HepG2 (cell line): ENCODE data around the gene NRL. TPM values are rescaled to one million over a fixed set of nuclear protein-coding genes. Genes with fewer than 3 reads are reported as not detected.
A peak's percentile ranks its signal among the peaks of the same experiment; 100 is the strongest.

Experiments used
- ATF7-NPFF ChIP-seq: sonication (generic); formaldehyde crosslinking; IDR thresholded peaks from 2 replicates; pipeline ENCODE4 v1.8.1; 2023; ENCODE audit warnings: mild to moderate bottlenecking, low read depth, missing genetic modification reagents, moderate library complexity
- BCL6 ChIP-seq: IDR thresholded peaks from 2 replicates; pipeline ENCODE4 v1.6.1; 2016; ENCODE audit warnings: missing genetic modification reagents, missing compliant biosample characterization
- CEBPB ChIP-seq: IDR thresholded peaks from 2 replicates; pipeline ENCODE4 v1.6.1; 2011; ENCODE audit warnings: low read depth, low read length, improper control_type of control experiment, borderline replicate concordance
- CREB1 ChIP-seq, 2 experiments: fragments of 450-650 bp in 1 of 2; IDR thresholded peaks; 2 replicates each; pipeline ENCODE4 v1.6.1; 2016 to 2017; ENCODE audit warnings: control low read depth in 1 of 2, mild to moderate bottlenecking in 1 of 2, missing compliant biosample characterization in 1 of 2, missing genetic modification characterization in 1 of 2
- DNMT1 ChIP-seq: sonication (generic); formaldehyde crosslinking; IDR thresholded peaks from 2 replicates; pipeline ENCODE4 v1.5.1; 2020; ENCODE audit warnings: mild to moderate bottlenecking, missing genetic modification reagents
- HMG20A ChIP-seq: IDR thresholded peaks from 2 replicates; pipeline ENCODE4 v1.6.1; 2016; ENCODE audit warnings: borderline replicate concordance
- HNRNPLL ChIP-seq: fragments of 200-400 bp; formaldehyde crosslinking; IDR thresholded peaks from 2 replicates; pipeline ENCODE4 v1.6.1; 2017; ENCODE audit warnings: mild to moderate bottlenecking, low read depth, low read length; ENCODE audit not compliant: poor library complexity, severe bottlenecking
- KDM5A ChIP-seq: fragments of 200-600 bp; sonication (generic); IDR thresholded peaks from 2 replicates; pipeline ENCODE4 v1.7.0; 2018; ENCODE audit warnings: antibody characterized with exemption, mild to moderate bottlenecking, low read length, borderline replicate concordance
- KDM6A ChIP-seq: IDR thresholded peaks from 2 replicates; pipeline ENCODE4 v1.6.1; 2016; ENCODE audit warnings: low read depth
- KMT2A ChIP-seq: sonication (generic); formaldehyde crosslinking; IDR thresholded peaks from 2 replicates; pipeline ENCODE4 v1.4.0; 2020; ENCODE audit warnings: missing genetic modification reagents
- NFE2L2 ChIP-seq: fragments of 150-350 bp; IDR thresholded peaks from 2 replicates; pipeline ENCODE4 v1.6.1; 2014; ENCODE audit warnings: low read length
- RAD51 ChIP-seq: fragments of 450-650 bp; IDR thresholded peaks from 2 replicates; pipeline ENCODE4 v1.6.1; 2016; ENCODE audit warnings: borderline replicate concordance
- RBAK ChIP-seq: sonication (generic); formaldehyde crosslinking; IDR thresholded peaks from 2 replicates; pipeline ENCODE4 v1.5.1; 2020; ENCODE audit warnings: mild to moderate bottlenecking, missing genetic modification reagents
- SNAPC2 ChIP-seq: sonication (generic); formaldehyde crosslinking; IDR thresholded peaks from 2 replicates; pipeline ENCODE4 v1.8.1; 2022; ENCODE audit warnings: mild to moderate bottlenecking, missing genetic modification reagents
- XBP1 ChIP-seq: sonication (generic); formaldehyde crosslinking; IDR thresholded peaks from 2 replicates; pipeline ENCODE4 v1.5.0; 2020; ENCODE audit warnings: missing genetic modification reagents
- ZBTB7B ChIP-seq: sonication (generic); formaldehyde crosslinking; IDR thresholded peaks from 2 replicates; pipeline ENCODE4 v1.4.0; 2020; ENCODE audit warnings: missing genetic modification reagents
- ZFP82 ChIP-seq: sonication (generic); formaldehyde crosslinking; IDR thresholded peaks from 2 replicates; pipeline ENCODE4 v1.5.1; 2020; ENCODE audit warnings: mild to moderate bottlenecking, missing genetic modification reagents, borderline replicate concordance
- ZNF17 ChIP-seq: sonication (generic); formaldehyde crosslinking; IDR thresholded peaks from 2 replicates; pipeline ENCODE4 v1.5.0; 2020; ENCODE audit warnings: mild to moderate bottlenecking, missing genetic modification reagents
- ZNF468 ChIP-seq: sonication (generic); formaldehyde crosslinking; IDR thresholded peaks from 2 replicates; pipeline ENCODE4 v1.8.0; 2022; ENCODE audit warnings: mild to moderate bottlenecking, moderate library complexity, missing genetic modification reagents
- ZNF737 ChIP-seq: sonication (generic); formaldehyde crosslinking; IDR thresholded peaks from 2 replicates; pipeline ENCODE4 v1.5.0; 2020; ENCODE audit warnings: missing genetic modification reagents, mild to moderate bottlenecking, borderline replicate concordance
- ZNF780A ChIP-seq: sonication (generic); formaldehyde crosslinking; IDR thresholded peaks from 2 replicates; pipeline ENCODE4 v1.8.0; 2022; ENCODE audit warnings: mild to moderate bottlenecking, missing genetic modification reagents, moderate library complexity
- ZSCAN12 ChIP-seq: sonication (generic); formaldehyde crosslinking; IDR thresholded peaks from 2 replicates; pipeline ENCODE4 v1.9.0; 2021; ENCODE audit warnings: mild to moderate bottlenecking, missing genetic modification reagents
- polyA plus RNA-seq, 8 experiments: library from polyadenylated mRNA; depleted of rRNA in 3 of 8; stranded (reverse) in 7 of 8; unstranded in 1 of 8; fragments of >200 nt; fragmentation: Illumina TruSeq in 4 of 8; extraction: Trizol in 4 of 8; gene quantifications; 2 replicates each; pipeline versions ENCODE4 v1.2.1 to v1.2.3, GENCODE V29; 2011 to 2016; ENCODE audit warnings: low read depth in 4 of 8, missing spikeins in 1 of 8, mixed read lengths in 1 of 8; ENCODE audit not compliant: insufficient read depth in 1 of 8
- total RNA-seq, 5 experiments: library from RNA; depleted of rRNA; stranded (reverse); fragments of >200 nt; fragmentation: Illumina TruSeq; extraction: Trizol; gene quantifications; 2 replicates each; pipeline ENCODE4 v1.2.3, GENCODE V29; 2016; ENCODE audit warnings: low read depth in 1 of 5
- TF ChIP-seq, protein P1 (sequence below): sonication (generic); formaldehyde crosslinking; IDR thresholded peaks from 2 replicates; pipeline ENCODE4 v1.5.1; 2020; ENCODE audit warnings: missing genetic modification reagents, mild to moderate bottlenecking, borderline replicate concordance
- TF ChIP-seq, protein P2 (sequence below): sonication (generic); formaldehyde crosslinking; IDR thresholded peaks from 2 replicates; pipeline ENCODE4 v1.8.1; 2023; ENCODE audit warnings: mild to moderate bottlenecking, missing genetic modification reagents, borderline replicate concordance
- TF ChIP-seq, protein P3 (sequence below): sonication (generic); formaldehyde crosslinking; IDR thresholded peaks from 2 replicates; pipeline ENCODE4 v1.4.0; 2020; ENCODE audit warnings: low read depth, mild to moderate bottlenecking, missing genetic modification reagents
- TF ChIP-seq, protein P4 (sequence below): IDR thresholded peaks from 2 replicates; pipeline ENCODE4 v1.6.1; 2016; ENCODE audit warnings: missing genetic modification reagents, missing compliant biosample characterization

NRL gene
- total and polyA plus RNA-seq, 2 of the 13 experiments (the other 11 are each of a cell fraction or from before 2014, with no cell fraction given) = 2.5 to 4.7 TPM

DNA sequence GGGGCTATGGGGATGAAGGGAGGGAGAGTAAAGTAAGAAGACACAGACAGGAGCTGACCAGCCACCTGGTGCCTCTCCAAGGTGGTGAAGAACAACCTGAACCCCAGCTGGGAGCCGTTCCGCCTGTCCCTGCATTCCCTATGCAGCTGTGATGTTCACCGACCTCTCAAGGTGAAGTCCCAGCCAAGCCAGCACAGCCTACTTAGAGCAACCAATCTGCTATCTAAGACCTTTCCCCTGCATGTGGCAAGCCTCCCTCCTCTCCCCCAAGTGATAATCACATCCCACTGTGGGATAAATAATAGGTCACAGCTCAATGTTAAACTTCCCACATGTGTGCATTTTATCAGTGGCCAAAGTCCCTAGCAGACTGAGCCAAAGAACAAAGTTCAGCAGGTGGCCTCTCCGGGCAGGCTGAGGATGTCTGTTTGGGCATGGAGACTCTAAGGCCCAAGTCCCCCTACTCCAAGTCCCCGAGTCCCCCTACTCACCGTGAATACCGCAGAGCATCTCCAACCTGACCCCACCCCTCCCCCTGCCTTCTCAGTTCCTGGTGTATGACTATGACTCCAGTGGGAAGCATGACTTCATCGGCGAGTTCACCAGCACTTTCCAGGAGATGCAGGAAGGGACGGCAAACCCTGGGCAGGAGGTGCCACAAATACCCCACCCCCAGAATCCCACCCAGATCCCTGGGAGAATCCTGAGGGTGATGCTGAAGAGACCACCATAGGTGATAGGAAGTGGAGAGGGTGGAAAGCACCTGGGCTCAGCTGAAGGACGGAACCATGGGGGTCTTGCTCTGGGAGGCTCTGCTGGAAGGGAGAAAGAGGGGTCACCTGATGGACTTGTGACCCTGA lies 39.9 kb downstream of the NRL start (continued):
- TF ChIP-seq, protein P1, sequence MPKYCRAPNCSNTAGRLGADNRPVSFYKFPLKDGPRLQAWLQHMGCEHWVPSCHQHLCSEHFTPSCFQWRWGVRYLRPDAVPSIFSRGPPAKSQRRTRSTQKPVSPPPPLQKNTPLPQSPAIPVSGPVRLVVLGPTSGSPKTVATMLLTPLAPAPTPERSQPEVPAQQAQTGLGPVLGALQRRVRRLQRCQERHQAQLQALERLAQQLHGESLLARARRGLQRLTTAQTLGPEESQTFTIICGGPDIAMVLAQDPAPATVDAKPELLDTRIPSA = no peak
- TF ChIP-seq ZFP82 (CRISPR knock-in tag) = 0 out of 2 replicates have a peak, but pooled peaks have one; percentile 39
- TF ChIP-seq, protein P2, sequence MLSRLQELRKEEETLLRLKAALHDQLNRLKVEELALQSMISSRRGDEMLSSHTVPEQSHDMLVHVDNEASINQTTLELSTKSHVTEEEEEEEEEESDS (CRISPR knock-in tag) = peak; percentile 34; the same call in 1 of the 2 replicates
- no peak for TF ChIP-seq ZNF468
- no peak for TF ChIP-seq KDM5A
- TF ChIP-seq ZNF17 = no peak
- no peak for TF ChIP-seq NFE2L2
- TF ChIP-seq ZSCAN12 = no peak
- no peak for TF ChIP-seq DNMT1 (CRISPR knock-in tag)
- TF ChIP-seq CEBPB = no peak
- no peak for TF ChIP-seq BCL6 (CRISPR knock-in tag)
- TF ChIP-seq KMT2A (CRISPR knock-in tag) = no peak; the same call in 1 of the 2 replicates
- no peak for TF ChIP-seq CREB1 (IDR thresholded peaks at IDR 0.05)
- no peak for TF ChIP-seq CREB1 (CRISPR knock-in tag; IDR thresholded peaks at IDR 0.05)
- no peak for TF ChIP-seq KDM6A (CRISPR knock-in tag)
- no peak for TF ChIP-seq ZNF780A (CRISPR knock-in tag)
- no peak for TF ChIP-seq ZBTB7B (CRISPR knock-in tag)
- TF ChIP-seq, protein P3, sequence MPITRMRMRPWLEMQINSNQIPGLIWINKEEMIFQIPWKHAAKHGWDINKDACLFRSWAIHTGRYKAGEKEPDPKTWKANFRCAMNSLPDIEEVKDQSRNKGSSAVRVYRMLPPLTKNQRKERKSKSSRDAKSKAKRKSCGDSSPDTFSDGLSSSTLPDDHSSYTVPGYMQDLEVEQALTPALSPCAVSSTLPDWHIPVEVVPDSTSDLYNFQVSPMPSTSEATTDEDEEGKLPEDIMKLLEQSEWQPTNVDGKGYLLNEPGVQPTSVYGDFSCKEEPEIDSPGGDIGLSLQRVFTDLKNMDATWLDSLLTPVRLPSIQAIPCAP = no peak
- TF ChIP-seq SNAPC2 = peak; percentile 73; the same call in 1 of the 2 replicates
- TF ChIP-seq XBP1 = no peak
- 0 out of 2 replicates have a peak, but pooled peaks have one; percentile 17 for TF ChIP-seq ZNF737
- TF ChIP-seq HMG20A = no peak
- TF ChIP-seq HNRNPLL = no peak
- no peak for TF ChIP-seq RAD51
- no peak for TF ChIP-seq ATF7-NPFF
- TF ChIP-seq, protein P4, sequence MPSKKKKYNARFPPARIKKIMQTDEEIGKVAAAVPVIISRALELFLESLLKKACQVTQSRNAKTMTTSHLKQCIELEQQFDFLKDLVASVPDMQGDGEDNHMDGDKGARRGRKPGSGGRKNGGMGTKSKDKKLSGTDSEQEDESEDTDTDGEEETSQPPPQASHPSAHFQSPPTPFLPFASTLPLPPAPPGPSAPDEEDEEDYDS (CRISPR knock-in tag) = no peak
- TF ChIP-seq RBAK (CRISPR knock-in tag) = no peak
